ENCODE results near the gene RXRA. TPM values are rescaled to one million over a fixed set of nuclear protein-coding genes. Genes with fewer than 3 reads are reported as not detected.

The RXRA gene
- total RNA-seq, 4 donors from 2014 or later: 27.3 to 70.5 (median 58.6) TPM

DNA sequence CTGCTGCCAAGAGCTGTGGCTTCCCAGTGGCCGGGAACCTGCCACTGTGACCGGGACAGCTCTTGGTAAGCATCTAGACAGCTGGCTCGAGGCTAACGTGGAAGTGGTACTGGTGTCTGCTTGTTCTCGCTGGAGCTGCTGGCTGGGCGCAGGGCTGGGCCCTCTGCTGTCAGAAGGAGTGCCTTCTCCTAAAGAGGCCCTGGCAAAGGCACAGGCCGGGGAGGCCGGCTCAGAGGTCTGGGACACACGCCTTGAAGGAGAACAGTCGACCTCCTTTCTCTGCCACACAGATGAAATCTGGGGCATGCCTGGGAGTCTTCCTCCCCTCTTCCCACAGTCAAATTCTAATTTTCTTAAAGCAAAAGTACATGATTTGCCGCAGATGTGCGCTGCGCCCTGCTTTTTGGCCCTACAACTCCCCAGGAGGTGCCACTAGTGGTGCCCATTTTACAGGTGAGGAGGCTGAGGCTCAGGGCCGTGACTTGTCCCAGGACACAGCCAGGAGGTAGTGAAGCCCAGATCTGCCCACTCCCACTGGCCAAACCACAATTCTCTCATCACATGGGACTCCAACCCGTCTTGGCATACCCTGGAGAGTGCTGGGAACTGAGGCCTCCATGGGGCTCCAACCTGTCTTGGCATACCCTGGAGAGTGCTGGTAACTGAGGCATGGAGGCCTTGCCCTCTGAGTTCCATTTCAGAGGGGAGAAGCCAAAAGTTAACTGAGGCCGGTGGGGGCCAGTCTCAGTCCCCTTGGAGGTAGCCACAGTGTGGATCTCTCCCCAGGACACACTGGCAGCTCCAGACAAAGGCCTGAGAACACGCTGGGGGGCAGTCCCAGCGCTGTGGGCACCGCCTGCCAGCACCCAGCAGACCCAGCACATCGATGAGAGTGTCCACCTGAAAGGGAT is 12.0 kb upstream of the RXRA start:
- DNase-seq: no peak
- 86% methylated on average over 17 of the region's 20 CpGs; no CpG with 5 or more reads in 1 of the 2 donors for WGBS, 2 donors (ENCODE audit: low coverage in 1 of 2)
- H3K27ac ChIP-seq: no peak overlapping the region

GRCh38 chr9:134314950-134315715 is 11.1 kb upstream of the RXRA start:
- WGBS, 2 donors (ENCODE audit: low coverage in 1 of 2): 88% methylated on average over 19 of the region's 26 CpGs; no CpG with 5 or more reads in 1 of the 2 donors
- no peak overlapping the region for H3K4me3 ChIP-seq
- no peaks in the 10 kb centered on the region for H3K36me3 ChIP-seq
- in situ Hi-C loops (cut with MboI; ENCODE audit: low pct_ligation_motif_present in 1 of 4, low pct_unique_long_range_greater_than_20kb in 1 of 4, low sequenced_read_pairs in 3 of 4) (loop anchor here in 2 of 4 donors (25.0 kb wide), 1 partner anchor 128 kb away; no protein-coding TSS in a partner anchor), intact Hi-C loops (cut with DNase I; ENCODE audit: low total_unique reads) (no loop called here)
- no peaks in the 10 kb centered on the region for H3K27me3 ChIP-seq
- no peak overlapping the region for H3K27ac ChIP-seq
- H3K4me1 ChIP-seq: peaks cover 0 to 18% (median 9%) of the 10 kb centered on the region in 4 donors
- no peaks in the 10 kb centered on the region for H3K9me3 ChIP-seq
- DNase-seq: no peak
- TF ChIP-seq POLR2AphosphoS5 (IDR thresholded peaks at IDR 0.05): no peak
- TF ChIP-seq EP300 (IDR thresholded peaks at IDR 0.05; ENCODE audit: low read depth): no peak
- TF ChIP-seq CTCF (IDR thresholded peaks at IDR 0.05): no peak
- no peak for TF ChIP-seq POLR2A (IDR thresholded peaks at IDR 0.05)

More for the DNA sequence above, 12.0 kb upstream of the RXRA start:
- no peak for TF ChIP-seq POLR2AphosphoS5 (IDR thresholded peaks at IDR 0.05)
- no peak for TF ChIP-seq EP300 (IDR thresholded peaks at IDR 0.05; ENCODE audit: low read depth)
- TF ChIP-seq CTCF (IDR thresholded peaks at IDR 0.05): no peak
- Histone ChIP-seq H3K4me1 (peaks cover 0 to 18% (median 9%) of the 10 kb centered on the region in 4 donors), H3K4me3 (no peak overlapping the region), H3K27me3 (no peaks in the 10 kb centered on the region), H3K36me3 (no peaks in the 10 kb centered on the region), H3K9me3 (no peaks in the 10 kb centered on the region)
- intact Hi-C loops (cut with DNase I; ENCODE audit: low total_unique reads) (no loop called here), in situ Hi-C loops (cut with MboI; ENCODE audit: low pct_ligation_motif_present in 1 of 4, low pct_unique_long_range_greater_than_20kb in 1 of 4, low sequenced_read_pairs in 3 of 4) (loop anchor here in 2 of 4 donors (25.0 kb wide), 1 partner anchor 127 kb away; no protein-coding TSS in a partner anchor)

- Histone ChIP-seq H3K9me3 (no peaks in the 10 kb centered on the region), H3K27ac (no peak overlapping the region), H3K27me3 (no peaks in the 10 kb centered on the region), H3K4me3 (no peak overlapping the region), H3K4me1 (peaks cover 0 to 18% (median 9%) of the 10 kb centered on the region in 4 donors), H3K36me3 (no peaks in the 10 kb centered on the region)
- intact Hi-C loops (cut with DNase I; ENCODE audit: low total_unique reads) (no loop called here), in situ Hi-C loops (cut with MboI; ENCODE audit: low pct_ligation_motif_present in 1 of 4, low pct_unique_long_range_greater_than_20kb in 1 of 4, low sequenced_read_pairs in 3 of 4) (loop anchor here in 2 of 4 donors (25.0 kb wide), 1 partner anchor 129 kb away; no protein-coding TSS in a partner anchor)
- no peak for DNase-seq
- no peak for TF ChIP-seq CTCF (IDR thresholded peaks at IDR 0.05)
- no peak for TF ChIP-seq POLR2AphosphoS5 (IDR thresholded peaks at IDR 0.05)
- TF ChIP-seq EP300 (IDR thresholded peaks at IDR 0.05; ENCODE audit: low read depth): no peak
- TF ChIP-seq POLR2A (IDR thresholded peaks at IDR 0.05): no peak
- WGBS, 2 donors (ENCODE audit: low coverage in 1 of 2): 87% methylated on average over 6 to 19 of the region's 19 CpGs
Measured at GRCh38 chr9:134315716-134316448, 10.4 kb upstream of the RXRA start.

Data from transverse colon (tissue), 4 donors.